GOT3 (cell line): Measurements from ENCODE around the gene AVPR2.

ENCODE experiments used
- DNase-seq: peaks from one replicate; lab custom pipeline; 2025; ENCODE audit warnings: mixed read lengths; lab: John Stamatoyannopoulos, UW

Gene AVPR2

GRCh38 chrX:153913701-153914100 is 9.2 kb downstream of the AVPR2 start:
- no peak for DNase-seq

GRCh38 chrX:153917869-153918268 is 13.4 kb downstream of the AVPR2 start:
- no peak for DNase-seq

- DNase-seq: no peak
Measured at GRCh38 chrX:153919281-153919680, 14.8 kb downstream of the AVPR2 start.

- no peak for DNase-seq
Measured at GRCh38 chrX:153920546-153920945, 16.1 kb downstream of the AVPR2 start.

- DNase-seq: no peak
Measured at GRCh38 chrX:153921070-153921469, 16.6 kb downstream of the AVPR2 start.

GRCh38 chrX:153921511-153922446 is 17.3 kb downstream of the AVPR2 start:
- DNase-seq: no peak

- no peak for DNase-seq
Measured at GRCh38 chrX:153922932-153923857, 18.7 kb downstream of the AVPR2 start.

GRCh38 chrX:153924149-153924861 is 19.8 kb downstream of the AVPR2 start:
- DNase-seq: no peak

GRCh38 chrX:153925387-153925738 is 20.9 kb downstream of the AVPR2 start:
- DNase-seq: no peak

GRCh38 chrX:153925739-153926551 is 21.5 kb downstream of the AVPR2 start, which contains the start of gene ARHGAP4:
TSS of gene ARHGAP4 (minus strand) at chrX:153926264. CDS start at chrX:153926202, 62 bp downstream.
- no peak for DNase-seq

- DNase-seq: no peak
Measured at GRCh38 chrX:153926552-153926857, 22.0 kb downstream of the AVPR2 start.

GRCh38 chrX:153926858-153927671 is 22.6 kb downstream of the AVPR2 start:
- no peak for DNase-seq

GRCh38 chrX:153927672-153927921 is 23.1 kb downstream of the AVPR2 start:
- DNase-seq: no peak

- peak; percentile 84 for DNase-seq
Measured at GRCh38 chrX:153927922-153928760, 23.7 kb downstream of the AVPR2 start.

GRCh38 chrX:153928846-153929245 is 24.4 kb downstream of the AVPR2 start:
- no peak for DNase-seq

GRCh38 chrX:153929576-153929975 is 25.1 kb downstream of the AVPR2 start:
- DNase-seq: no peak

GRCh38 chrX:153930011-153930910 is 25.8 kb downstream of the AVPR2 start:
- no peak for DNase-seq

- no peak for DNase-seq
Measured at GRCh38 chrX:153931151-153931550, 26.7 kb downstream of the AVPR2 start.

- DNase-seq: no peak
Measured at GRCh38 chrX:153931748-153932147, 27.3 kb downstream of the AVPR2 start.
